Osteoblast (primary cell): ENCODE results near the gene TSPAN33. TPM values are rescaled to one million over a fixed set of nuclear protein-coding genes. Genes with fewer than 3 reads are reported as not detected.

Source experiments
- DNase-seq: peaks from one replicate; pipeline ENCODE4 v3.0.0; 2011; ENCODE audit warnings: low spot score, mixed read lengths; ENCODE audit not compliant: insufficient read length; ENCODE audit errors: missing footprints
- H2AFZ ChIP-seq: 2 replicates; pipeline ENCODE4 v1.6.0; 2011; ENCODE audit warnings: mild to moderate bottlenecking, low read length
- H3K27ac ChIP-seq: 2 replicates; pipeline ENCODE4 v1.5.1; 2011; ENCODE audit warnings: mild to moderate bottlenecking, low read depth, low read length, moderate library complexity
- H3K27me3 ChIP-seq: 2 replicates; pipeline ENCODE4 v1.6.0; 2012; ENCODE audit warnings: mild to moderate bottlenecking, control low read depth, inconsistent platforms, low read length, moderate library complexity; ENCODE audit not compliant: insufficient read depth
- H3K36me3 ChIP-seq: 2 replicates; pipeline ENCODE4 v1.5.1; 2011; ENCODE audit warnings: mild to moderate bottlenecking, low read length, control low read depth, moderate library complexity; ENCODE audit not compliant: insufficient read depth
- H3K4me1 ChIP-seq: 2 replicates; pipeline ENCODE4 v1.5.1; 2011; ENCODE audit warnings: mild to moderate bottlenecking, low read length, control low read depth, moderate library complexity; ENCODE audit not compliant: insufficient read depth
- H3K4me2 ChIP-seq: 2 replicates; pipeline ENCODE4 v1.6.0; 2011; ENCODE audit warnings: mild to moderate bottlenecking, low read length; ENCODE audit not compliant: insufficient read depth
- H3K4me3 ChIP-seq: fragments of 200-600 bp; sonication (generic); 3 replicates; pipeline ENCODE4 v1.5.1; 2012; ENCODE audit warnings: mild to moderate bottlenecking, low read length, inconsistent platforms; ENCODE audit not compliant: insufficient read depth
- H3K79me2 ChIP-seq: 2 replicates; pipeline ENCODE4 v1.6.0; 2012; ENCODE audit warnings: mild to moderate bottlenecking, low read length, control low read depth, inconsistent platforms; ENCODE audit not compliant: insufficient read depth
- H3K9me3 ChIP-seq: 2 replicates; pipeline ENCODE4 v1.5.1; 2011; ENCODE audit warnings: low read depth, low read length, control low read depth
- H4K20me1 ChIP-seq: 2 replicates; pipeline ENCODE4 v1.6.0; 2012; ENCODE audit warnings: mild to moderate bottlenecking, low read length, control low read depth; ENCODE audit not compliant: insufficient read depth
- CTCF ChIP-seq: IDR thresholded peaks from 2 replicates; pipeline ENCODE4 v1.5.1; 2011; ENCODE audit warnings: mild to moderate bottlenecking, low read depth, low read length, moderate library complexity; ENCODE audit errors: extremely low read depth
- total RNA-seq: library from RNA; depleted of rRNA; stranded (reverse); fragments of >200 nt; gene quantifications from 2 replicates; pipeline ENCODE4 v1.2.3, GENCODE V29; 2012

The TSPAN33 gene
- total RNA-seq, 1 donor, result 0.36 TPM

- no peaks in the 10 kb centered on the region for H3K9me3 ChIP-seq
- H3K27ac ChIP-seq, result no peak overlapping the region
- peak overlapping the region; percentile 75 for H3K4me3 ChIP-seq
- DNase-seq, result peak; percentile 92
- peaks cover 6% of the 10 kb centered on the region for H3K4me1 ChIP-seq
- peaks cover 13% of the 10 kb centered on the region for H3K27me3 ChIP-seq
- peak overlapping the region; percentile 81 for H2AFZ ChIP-seq
- no peaks in the 10 kb centered on the region for H3K36me3 ChIP-seq
- no peaks in the 10 kb centered on the region for H3K79me2 ChIP-seq
- TF ChIP-seq CTCF, result no peak
- H4K20me1 ChIP-seq, result peaks cover 17% of the 10 kb centered on the region
- peak overlapping the region; percentile 77 for H3K4me2 ChIP-seq
Measured at GRCh38 chr7:129189661-129190310, 45.3 kb downstream of the TSPAN33 start.

GRCh38 chr7:129191272-129191671, 46.8 kb downstream of the TSPAN33 start:
- Histone ChIP-seq H3K4me3 (no peak overlapping the region), H3K27me3 (peaks cover 11% of the 10 kb centered on the region), H3K4me1 (peaks cover 6% of the 10 kb centered on the region), H2AFZ (no peak overlapping the region), H3K9me3 (no peaks in the 10 kb centered on the region), H3K27ac (no peak overlapping the region), H3K79me2 (no peaks in the 10 kb centered on the region), H3K36me3 (no peaks in the 10 kb centered on the region), H3K4me2 (no peak overlapping the region), H4K20me1 (peaks cover 17% of the 10 kb centered on the region)
- no peak for TF ChIP-seq CTCF
- DNase-seq, result peak; percentile 45

GRCh38 chr7:129193892-129194291, 49.4 kb downstream of the TSPAN33 start:
- Histone ChIP-seq H4K20me1 (peaks cover 24% of the 10 kb centered on the region), H3K36me3 (no peaks in the 10 kb centered on the region), H3K79me2 (no peaks in the 10 kb centered on the region), H2AFZ (no peak overlapping the region), H3K4me2 (no peak overlapping the region), H3K27me3 (peaks cover 6% of the 10 kb centered on the region), H3K4me1 (peaks cover 6% of the 10 kb centered on the region), H3K4me3 (no peak overlapping the region), H3K27ac (no peak overlapping the region), H3K9me3 (no peaks in the 10 kb centered on the region)
- no peak for DNase-seq
- no peak for TF ChIP-seq CTCF

GRCh38 chr7:129197771-129198170, 53.3 kb downstream of the TSPAN33 start:
- Histone ChIP-seq H3K9me3 (no peaks in the 10 kb centered on the region), H3K79me2 (no peaks in the 10 kb centered on the region), H3K4me2 (no peak overlapping the region), H3K36me3 (no peaks in the 10 kb centered on the region), H4K20me1 (peaks cover 13% of the 10 kb centered on the region), H3K4me1 (no peaks in the 10 kb centered on the region), H3K27ac (no peak overlapping the region), H3K27me3 (no peaks in the 10 kb centered on the region), H2AFZ (no peak overlapping the region), H3K4me3 (no peak overlapping the region)
- TF ChIP-seq CTCF, result no peak
- no peak for DNase-seq
